HG03442 (cell line): ENCODE results near the gene RIT1.
"Not testable (repeated sequence)": the region's sequence is repeated elsewhere in the genome, so short reads cannot be mapped to it uniquely, and the experiment has no call there.

Experiments
- ATAC-seq: cut with Tn5 transposase; IDR thresholded peaks from one replicate; pipeline ENCODE4 v1.9.1; 2021; ENCODE audit warnings: mild to moderate bottlenecking, moderate library complexity; ENCODE audit not compliant: unreplicated experiment

RIT1 gene

GRCh38 chr1:155934097-155934935, 23.2 kb upstream of the RIT1 start, which contains the start of gene KHDC4:
TSS of gene KHDC4 (minus strand) at chr1:155934413. CDS start at chr1:155934373, 40 bp downstream.
- peak; percentile 93 for ATAC-seq

GRCh38 chr1:155933591-155934096, 22.5 kb upstream of the RIT1 start:
- ATAC-seq: no peak

DNA sequence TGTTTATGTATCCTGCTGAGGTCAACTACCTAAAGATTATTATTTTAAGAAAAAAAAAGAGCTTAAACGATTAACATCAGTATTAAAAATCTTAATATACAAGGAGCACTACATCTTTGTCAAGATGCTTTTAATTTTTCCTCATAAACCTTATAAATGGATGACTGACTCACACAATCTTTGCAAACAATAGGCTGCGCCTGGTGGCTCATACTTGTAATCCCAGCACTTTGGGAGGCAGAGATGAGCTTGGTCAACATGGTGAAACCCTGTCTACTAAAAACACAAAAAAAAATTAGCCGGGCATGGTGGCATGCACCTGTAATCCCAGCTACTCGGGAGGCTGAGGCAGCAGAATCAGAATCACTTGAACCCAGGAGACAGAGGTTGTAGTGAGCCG, 21.3 kb upstream of the RIT1 start:
- no peak for ATAC-seq

- ATAC-seq: no peak
Measured at GRCh38 chr1:155932081-155932480, 20.9 kb upstream of the RIT1 start.

GRCh38 chr1:155931332-155932038, 20.3 kb upstream of the RIT1 start:
- ATAC-seq: no peak

- not testable (repeated sequence) for ATAC-seq
Measured at GRCh38 chr1:155930725-155931124, 19.6 kb upstream of the RIT1 start.

DNA sequence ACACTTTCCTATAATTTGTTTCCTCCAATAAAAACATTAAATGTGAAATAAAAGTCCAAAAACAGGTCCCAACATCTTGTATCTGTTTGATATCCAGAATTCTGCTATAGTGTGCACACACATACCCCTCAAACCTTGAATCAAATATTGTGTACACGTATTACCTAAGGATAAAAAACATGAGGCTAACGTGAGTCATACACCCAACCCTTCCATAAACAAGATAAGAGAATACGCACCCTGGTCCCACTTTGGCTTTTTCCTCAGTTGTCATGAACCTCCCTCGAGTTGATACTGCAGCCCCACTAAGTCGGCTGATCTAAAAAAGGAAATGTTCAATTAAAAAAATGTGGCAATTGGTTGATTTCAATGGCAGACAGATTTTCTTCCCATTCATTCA, 17.9 kb upstream of the RIT1 start:
- ATAC-seq: no peak

- ATAC-seq: no peak
Measured at GRCh38 chr1:155925506-155925905, 14.4 kb upstream of the RIT1 start.

GRCh38 chr1:155920717-155921116, 9.6 kb upstream of the RIT1 start:
- no peak for ATAC-seq

DNA sequence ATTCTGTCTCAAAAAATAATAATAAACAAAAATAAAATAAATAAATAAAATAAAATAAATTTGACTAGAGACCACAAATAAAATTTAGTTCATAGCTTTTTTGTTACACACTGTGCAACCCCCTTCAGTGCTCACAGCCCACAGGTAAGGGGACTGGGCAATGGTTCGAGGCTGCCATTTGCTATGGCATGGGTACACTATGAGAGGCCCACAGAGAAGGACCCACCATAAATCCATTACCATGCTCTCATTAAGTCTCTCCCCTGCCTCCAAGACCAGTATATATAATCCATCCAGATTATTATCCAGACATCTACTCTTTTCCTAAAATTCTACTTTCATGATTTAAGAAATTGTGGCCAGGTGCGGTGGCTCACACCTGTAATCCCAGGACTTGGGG, 8.7 kb upstream of the RIT1 start:
- no peak for ATAC-seq

DNA sequence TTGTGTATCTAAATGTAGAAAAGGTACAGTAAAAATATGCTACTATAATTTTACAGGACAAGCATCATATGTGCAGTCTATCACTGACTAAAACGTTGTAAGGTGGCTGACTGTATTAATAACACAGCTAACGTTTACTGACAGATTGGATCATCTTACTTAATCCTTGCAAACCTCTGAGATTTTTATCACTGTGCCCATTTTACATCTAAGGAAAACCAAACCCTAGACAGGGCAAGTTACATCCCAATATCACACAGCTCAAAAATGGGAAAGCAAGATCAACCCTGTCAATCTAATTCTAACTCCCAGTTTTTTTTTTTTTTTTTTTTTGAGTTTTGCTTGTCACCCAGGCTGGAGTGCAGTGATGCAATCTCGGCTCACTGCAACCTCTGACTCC, 7.5 kb upstream of the RIT1 start:
- no peak for ATAC-seq

- ATAC-seq: no peak
Measured at GRCh38 chr1:155913969-155914757, 3.0 kb upstream of the RIT1 start.

DNA sequence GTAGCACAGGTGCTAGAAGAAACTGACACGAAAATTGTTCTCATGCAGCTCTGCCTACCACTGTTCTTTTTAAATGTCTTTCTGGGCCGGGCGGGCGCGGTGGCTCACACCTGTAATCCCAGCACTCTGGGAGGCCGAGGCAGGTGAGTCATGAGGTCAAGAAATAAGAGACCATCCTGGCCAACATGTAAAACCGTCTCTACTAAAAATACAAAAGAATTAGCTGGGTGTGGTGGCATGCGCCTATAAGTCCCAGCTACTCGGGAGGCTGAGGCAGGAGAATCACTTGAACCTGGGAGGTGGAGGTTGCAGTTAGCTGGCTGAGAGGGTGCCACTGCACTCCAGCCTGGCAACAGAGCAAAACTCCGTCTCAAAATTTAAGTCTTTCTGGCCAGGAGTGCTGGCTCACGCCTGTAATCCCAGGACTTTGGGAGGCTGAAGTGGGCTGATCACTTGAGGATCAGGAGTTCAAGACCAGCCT, 947 bp upstream of the RIT1 start:
- no peak for ATAC-seq

DNA sequence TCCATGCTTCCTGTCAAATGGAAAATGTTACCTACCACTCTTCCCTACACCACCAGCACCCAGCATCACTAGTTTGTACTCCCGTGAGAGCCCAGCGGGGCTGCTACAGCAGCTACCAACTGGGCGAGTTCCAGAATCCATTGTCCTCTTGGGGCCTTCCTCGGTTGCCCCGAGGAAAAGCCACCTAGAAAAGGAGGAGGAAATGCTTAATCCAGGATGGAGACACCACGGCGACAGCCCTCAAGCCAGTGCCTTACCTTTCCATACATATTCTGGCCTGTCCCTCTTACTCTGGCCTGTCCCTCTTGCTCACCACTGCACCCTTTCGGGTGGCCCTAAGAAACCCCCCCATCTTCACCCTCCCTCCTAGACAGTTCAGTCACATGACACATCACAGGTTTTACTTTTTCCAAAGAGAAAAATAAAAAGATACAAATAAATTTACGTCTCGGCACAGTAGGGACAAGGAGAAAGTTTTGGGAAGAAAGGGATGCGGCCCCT, 478 bp downstream of the RIT1 start:
- no peak for ATAC-seq

DNA sequence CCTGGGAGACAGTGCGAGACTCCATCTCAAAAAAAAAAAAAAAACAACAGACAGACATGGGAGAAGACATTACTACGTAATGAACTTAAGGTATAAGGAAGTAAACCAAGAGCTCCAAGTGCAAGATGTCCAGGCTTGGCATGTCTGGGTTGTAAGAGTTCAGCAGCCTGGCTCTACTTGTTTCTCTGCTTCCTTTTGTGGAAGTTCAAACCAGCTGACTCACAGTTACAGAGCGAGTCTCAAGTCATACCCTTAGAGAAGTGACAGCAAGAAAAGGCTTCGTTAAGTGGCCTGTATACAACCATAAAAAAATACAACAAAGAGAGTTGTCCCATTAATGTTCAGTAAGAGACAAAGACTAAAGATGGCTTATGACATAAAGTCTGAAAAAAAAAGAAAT, 1.3 kb downstream of the RIT1 start:
- ATAC-seq: no peak

DNA sequence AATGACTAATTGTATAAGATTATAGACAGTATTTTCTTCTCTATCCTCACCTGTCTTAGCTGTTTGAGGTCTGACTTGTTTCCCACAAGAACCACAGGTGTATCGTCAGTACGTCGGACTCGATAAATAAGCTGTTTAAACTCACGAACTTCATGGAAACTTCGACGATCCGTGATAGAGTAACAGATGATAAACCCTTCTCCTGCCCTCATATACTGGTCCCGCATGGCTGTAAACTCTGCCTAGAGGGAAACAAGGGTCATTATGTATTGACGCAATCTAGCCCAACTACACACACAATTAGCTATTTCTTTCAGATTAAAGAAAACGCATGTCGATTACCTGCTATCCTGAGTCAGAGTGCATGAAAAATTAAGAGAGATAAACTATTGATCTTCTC, 6.9 kb downstream of the RIT1 start:
- ATAC-seq: no peak

DNA sequence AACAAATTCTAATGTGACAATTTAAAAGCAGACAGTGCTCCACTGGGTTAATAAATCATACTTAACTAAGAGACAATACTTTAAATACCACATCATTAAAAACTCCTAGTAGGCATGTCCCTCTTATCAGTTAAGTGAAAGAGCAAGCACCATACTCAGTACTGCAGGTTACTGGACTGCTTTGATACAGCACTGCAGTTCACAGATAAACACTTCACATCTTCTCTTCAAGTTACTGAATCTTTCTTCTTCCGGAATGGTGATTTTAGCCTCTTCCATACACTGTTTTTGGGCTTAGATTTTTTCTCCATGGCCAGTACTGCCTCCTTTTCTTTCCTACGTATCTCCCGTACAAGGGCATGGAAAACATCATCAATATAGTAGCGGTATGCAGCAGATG, 11.0 kb downstream of the RIT1 start:
- ATAC-seq: no peak

DNA sequence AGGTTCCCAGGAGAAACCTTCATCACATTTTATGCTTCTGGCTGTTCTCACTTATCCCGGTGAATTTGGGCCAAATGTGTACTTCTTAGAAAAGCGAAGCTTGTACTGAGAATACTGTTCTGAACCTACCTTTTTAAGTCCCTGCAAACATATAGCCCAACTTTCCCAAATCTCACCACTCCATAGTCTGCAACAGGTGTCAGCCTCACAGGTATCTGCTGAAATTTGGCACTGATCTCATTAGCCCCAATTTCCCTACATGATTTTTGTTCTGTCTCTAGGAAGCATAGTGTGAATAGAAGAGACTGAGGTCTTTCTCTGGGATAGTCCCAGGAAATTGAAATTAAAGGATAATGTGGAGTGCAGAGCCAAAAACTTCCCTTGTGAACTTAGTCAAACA, 11.5 kb downstream of the RIT1 start:
- ATAC-seq: no peak

DNA sequence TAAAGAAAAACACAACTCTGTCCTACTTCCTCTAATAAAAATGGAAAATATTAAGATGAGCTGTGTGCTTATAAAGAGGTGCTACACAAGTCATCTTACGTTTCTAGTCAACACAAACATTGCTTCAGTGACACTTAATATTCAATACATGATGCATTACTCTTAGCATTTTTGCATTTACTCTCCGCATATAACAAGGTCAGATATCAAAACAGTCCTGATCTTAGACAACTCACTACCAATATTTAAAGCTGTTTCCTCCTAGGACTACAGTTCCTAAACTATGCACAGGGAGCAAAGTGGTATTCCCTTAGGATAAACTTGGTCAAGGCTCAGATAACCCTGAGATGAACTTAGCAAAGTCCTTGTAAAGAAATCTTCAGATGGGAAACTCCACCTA, 12.3 kb downstream of the RIT1 start:
- ATAC-seq: no peak

- no peak for ATAC-seq
Measured at GRCh38 chr1:155897746-155898145, 13.4 kb downstream of the RIT1 start.

- not testable (repeated sequence) for ATAC-seq
Measured at GRCh38 chr1:155896476-155896875, 14.7 kb downstream of the RIT1 start.
